HL-60 (cell line): Measurements from ENCODE around the gene IGFN1.

Source experiments
- DNase-seq, 2 experiments: peaks; one replicate each; pipeline ENCODE4 v3.0.0-alpha.2; 2010 to 2020; ENCODE audit warnings: low read depth in 1 of 2, low spot score in 1 of 2
- H3K27ac ChIP-seq: fragments of 250-450 bp; sonication (Bioruptor Pico); replicated peaks from 2 replicates; pipeline ENCODE4 v1.5.1; 2020; ENCODE audit warnings: mild to moderate bottlenecking, moderate library complexity
- H3K27me3 ChIP-seq: fragments of 250-450 bp; sonication (Bioruptor Pico); 2 replicates; pipeline ENCODE4 v1.5.1; 2021; ENCODE audit warnings: mild to moderate bottlenecking, moderate library complexity; ENCODE audit not compliant: insufficient read depth, poor library complexity, severe bottlenecking
- H3K4me3 ChIP-seq: replicated peaks from 2 replicates; pipeline ENCODE4 v1.5.1; 2011; ENCODE audit warnings: mild to moderate bottlenecking, control low read depth, low read length; ENCODE audit not compliant: insufficient read depth
- CTCF ChIP-seq: IDR thresholded peaks from one replicate; pipeline ENCODE4 v1.5.1; 2011; ENCODE audit warnings: low read length, control low read depth, inconsistent platforms; ENCODE audit not compliant: insufficient read depth
- GABPA ChIP-seq: IDR thresholded peaks from 2 replicates; pipeline ENCODE4 v1.6.1; 2012; ENCODE audit warnings: low read depth
- POLR2AphosphoS5 ChIP-seq: IDR thresholded peaks from 2 replicates; pipeline ENCODE4 v1.6.1; 2012; ENCODE audit warnings: low read depth
- SPI1 ChIP-seq: IDR thresholded peaks from 2 replicates; pipeline ENCODE4 v1.6.1; 2012; ENCODE audit warnings: low read depth, mild to moderate bottlenecking, borderline replicate concordance
- TF ChIP-seq, protein P1 (sequence below): IDR thresholded peaks from 2 replicates; pipeline ENCODE4 v1.6.1; 2012; ENCODE audit warnings: low read depth; ENCODE audit not compliant: insufficient replicate concordance

IGFN1 gene

GRCh38 chr1:201213106-201213770, 22.6 kb downstream of the IGFN1 start:
- H3K27me3 ChIP-seq: no peaks in the 10 kb centered on the region
- TF ChIP-seq, protein P1, sequence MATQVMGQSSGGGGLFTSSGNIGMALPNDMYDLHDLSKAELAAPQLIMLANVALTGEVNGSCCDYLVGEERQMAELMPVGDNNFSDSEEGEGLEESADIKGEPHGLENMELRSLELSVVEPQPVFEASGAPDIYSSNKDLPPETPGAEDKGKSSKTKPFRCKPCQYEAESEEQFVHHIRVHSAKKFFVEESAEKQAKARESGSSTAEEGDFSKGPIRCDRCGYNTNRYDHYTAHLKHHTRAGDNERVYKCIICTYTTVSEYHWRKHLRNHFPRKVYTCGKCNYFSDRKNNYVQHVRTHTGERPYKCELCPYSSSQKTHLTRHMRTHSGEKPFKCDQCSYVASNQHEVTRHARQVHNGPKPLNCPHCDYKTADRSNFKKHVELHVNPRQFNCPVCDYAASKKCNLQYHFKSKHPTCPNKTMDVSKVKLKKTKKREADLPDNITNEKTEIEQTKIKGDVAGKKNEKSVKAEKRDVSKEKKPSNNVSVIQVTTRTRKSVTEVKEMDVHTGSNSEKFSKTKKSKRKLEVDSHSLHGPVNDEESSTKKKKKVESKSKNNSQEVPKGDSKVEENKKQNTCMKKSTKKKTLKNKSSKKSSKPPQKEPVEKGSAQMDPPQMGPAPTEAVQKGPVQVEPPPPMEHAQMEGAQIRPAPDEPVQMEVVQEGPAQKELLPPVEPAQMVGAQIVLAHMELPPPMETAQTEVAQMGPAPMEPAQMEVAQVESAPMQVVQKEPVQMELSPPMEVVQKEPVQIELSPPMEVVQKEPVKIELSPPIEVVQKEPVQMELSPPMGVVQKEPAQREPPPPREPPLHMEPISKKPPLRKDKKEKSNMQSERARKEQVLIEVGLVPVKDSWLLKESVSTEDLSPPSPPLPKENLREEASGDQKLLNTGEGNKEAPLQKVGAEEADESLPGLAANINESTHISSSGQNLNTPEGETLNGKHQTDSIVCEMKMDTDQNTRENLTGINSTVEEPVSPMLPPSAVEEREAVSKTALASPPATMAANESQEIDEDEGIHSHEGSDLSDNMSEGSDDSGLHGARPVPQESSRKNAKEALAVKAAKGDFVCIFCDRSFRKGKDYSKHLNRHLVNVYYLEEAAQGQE: no peak
- TF ChIP-seq CTCF (no peak), GABPA (no peak), SPI1 (no peak), POLR2AphosphoS5 (no peak)

GRCh38 chr1:201213926-201214325, 23.3 kb downstream of the IGFN1 start:
- Histone ChIP-seq H3K27me3 (no peaks in the 10 kb centered on the region), H3K4me3 (no peak overlapping the region), H3K27ac (no peak overlapping the region)
- TF ChIP-seq GABPA (no peak), SPI1 (no peak), POLR2AphosphoS5 (no peak), CTCF (no peak)
- TF ChIP-seq, protein P1: no peak
- DNase-seq: no peak

More at GRCh38 chr1:201213106-201213770, 22.6 kb downstream of the IGFN1 start:
- no peak for DNase-seq
- H3K27ac ChIP-seq: no peak overlapping the region
- H3K4me3 ChIP-seq: no peak overlapping the region

DNA sequence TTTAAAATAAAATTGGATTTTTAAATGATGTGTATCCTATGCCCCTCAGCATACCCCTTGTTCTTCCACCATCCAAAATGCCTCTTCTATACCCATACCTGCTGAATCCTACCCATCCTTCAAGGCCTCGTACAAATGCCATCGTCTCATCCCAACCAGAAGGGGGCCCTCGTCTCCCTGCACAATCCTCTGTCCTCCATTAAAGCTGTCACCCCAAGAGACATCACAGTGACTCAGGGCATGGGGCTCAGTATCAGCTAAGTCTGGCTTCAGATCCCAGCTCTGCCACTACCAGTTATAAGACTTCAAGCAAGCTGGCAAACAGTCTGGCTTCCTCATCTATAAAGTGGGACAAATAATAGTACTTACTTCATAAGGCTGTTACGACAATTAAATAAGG, 23.8 kb downstream of the IGFN1 start:
- no peak overlapping the region for H3K4me3 ChIP-seq
- TF ChIP-seq POLR2AphosphoS5: no peak
- no peak for TF ChIP-seq GABPA
- no peak for TF ChIP-seq SPI1
- TF ChIP-seq, protein P1: no peak
- TF ChIP-seq CTCF: no peak
- no peak overlapping the region for H3K27ac ChIP-seq
- H3K27me3 ChIP-seq: no peaks in the 10 kb centered on the region
- DNase-seq: no peak
